A549 (cell line): ENCODE measurements around the gene FAM199X. TPM values are rescaled to one million over a fixed set of nuclear protein-coding genes. Genes with fewer than 3 reads are reported as not detected.
A peak's percentile ranks its signal among the peaks of the same experiment; 100 is the strongest.

ENCODE experiments used
- ATAC-seq, 2 experiments: fragments of 200-7000 bp in 1 of 2; fragments of >200 bp in 1 of 2; cut with Nextera tagmentation in 1 of 2; cut with Tn5 transposase in 1 of 2; 3 replicates each; pipeline versions ENCODE4 v1.8.0 to v1.9.1; 2018 to 2020; ENCODE audit warnings: mild to moderate bottlenecking in 1 of 2, moderate library complexity in 1 of 2
- CTCF ChIA-PET: fragments of 300-600 bp; sonication (Branson Sonifier 250); formaldehyde crosslinking; extraction: SDS; loops from one replicate; lab custom pipeline; 2021; ENCODE audit warnings: antibody characterized with exemption, inconsistent platforms; lab: Yijun Ruan, JAX
- POLR2A ChIA-PET: fragments of 350-600 bp; formaldehyde crosslinking; extraction: SDS; loops from one replicate; lab custom pipeline; 2021; ENCODE audit warnings: antibody characterized with exemption, inconsistent platforms; lab: Yijun Ruan, JAX
- DNase-seq, 2 experiments: peaks; one replicate each; pipeline versions ENCODE4 v3.0.0 to v3.0.0-alpha.2; 2011 to 2016; ENCODE audit warnings: low read depth in 1 of 2, low spot score in 1 of 2
- FAIRE-seq: peaks from 2 replicates; lab custom pipeline; 2011; peaks lifted over from hg19 to GRCh38; lab: Jason Lieb, UNC
- H3K27ac ChIP-seq, 2 experiments: fragments of >200 bp; sonication (Bioruptor Twin); formaldehyde crosslinking; 3 replicates each; pipeline ENCODE4 v1.5.1; 2016 to 2017
- H3K4me1 ChIP-seq: fragments of >200 bp; sonication (Bioruptor Twin); formaldehyde crosslinking; 3 replicates; pipeline ENCODE4 v1.6.1; 2016
- H3K4me2 ChIP-seq: fragments of >200 bp; sonication (Bioruptor Twin); formaldehyde crosslinking; 3 replicates; pipeline ENCODE4 v1.6.1; 2016
- H3K4me3 ChIP-seq: fragments of >200 bp; sonication (Bioruptor Twin); formaldehyde crosslinking; 3 replicates; pipeline ENCODE4 v1.5.1; 2016
- H3K9me3 ChIP-seq: fragments of >200 bp; sonication (Bioruptor Twin); formaldehyde crosslinking; 3 replicates; pipeline ENCODE4 v1.6.1; 2016
- CHD2 ChIP-seq: fragments of 150-350 bp; IDR thresholded peaks from 2 replicates; pipeline ENCODE4 v1.6.1; 2014; ENCODE audit warnings: low read length; ENCODE audit not compliant: partially characterized antibody
- EHF ChIP-seq: fragments of 250-450 bp; sonication (Bioruptor Pico); IDR thresholded peaks from 2 replicates; pipeline ENCODE4 v1.5.0; 2020; ENCODE audit warnings: mild to moderate bottlenecking
- EP300 ChIP-seq, 2 experiments: fragments of >200 bp; sonication (Bioruptor Twin); formaldehyde crosslinking; IDR thresholded peaks; 2 replicates in 1 of 2; 3 replicates in 1 of 2; pipeline ENCODE4 v1.6.1; 2016 to 2017
- FOXS1 ChIP-seq: fragments of 250-450 bp; sonication (Bioruptor Pico); IDR thresholded peaks from 2 replicates; pipeline ENCODE4 v1.5.0; 2020; ENCODE audit warnings: mild to moderate bottlenecking, moderate library complexity
- GATA3 ChIP-seq: IDR thresholded peaks from 2 replicates; pipeline ENCODE4 v1.6.1; 2012; ENCODE audit warnings: borderline replicate concordance
- HDAC2 ChIP-seq: fragments of 200-600 bp; sonication (generic); IDR thresholded peaks from 2 replicates; pipeline ENCODE4 v1.6.1; 2016
- HEYL ChIP-seq: fragments of 250-450 bp; sonication (Bioruptor Pico); IDR thresholded peaks from 2 replicates; pipeline ENCODE4 v1.8.0; 2021; ENCODE audit warnings: mild to moderate bottlenecking, moderate library complexity
- HOXA7 ChIP-seq: fragments of 250-450 bp; sonication (Bioruptor Pico); IDR thresholded peaks from 2 replicates; pipeline ENCODE4 v1.5.0; 2020; ENCODE audit warnings: mild to moderate bottlenecking, moderate library complexity
- JUNB ChIP-seq: fragments of >200 bp; sonication (Bioruptor Twin); formaldehyde crosslinking; IDR thresholded peaks from 2 replicates; pipeline ENCODE4 v1.6.1; 2016
- MAX ChIP-seq: IDR thresholded peaks from 2 replicates; pipeline ENCODE4 v1.6.1; 2012
- MYC ChIP-seq: IDR thresholded peaks from 2 replicates; pipeline ENCODE4 v1.6.1; 2012; ENCODE audit warnings: mild to moderate bottlenecking, inconsistent platforms, low read length, improper control_type of control experiment, borderline replicate concordance
- NFE2L2 ChIP-seq: fragments of 150-350 bp; conservative IDR thresholded peaks from 2 replicates; pipeline ENCODE4 v1.6.1; 2014; ENCODE audit warnings: low read length
- NPAS2 ChIP-seq: fragments of 250-450 bp; sonication (Bioruptor Pico); IDR thresholded peaks from 2 replicates; pipeline ENCODE4 v1.8.0; 2022; ENCODE audit warnings: mild to moderate bottlenecking, moderate library complexity, borderline replicate concordance
- PHF8 ChIP-seq: fragments of 200-600 bp; sonication (generic); IDR thresholded peaks from 2 replicates; pipeline ENCODE4 v1.6.1; 2016; ENCODE audit warnings: low read depth, mild to moderate bottlenecking, antibody characterized with exemption, moderate library complexity, borderline replicate concordance
- POLR2A ChIP-seq: IDR thresholded peaks from 2 replicates; pipeline ENCODE4 v1.6.1; 2012; ENCODE audit warnings: mild to moderate bottlenecking, low read length
- RAD21 ChIP-seq, 2 experiments: fragments of >200 bp in 1 of 2; sonication (Bioruptor Twin) in 1 of 2; formaldehyde crosslinking in 1 of 2; IDR thresholded peaks in 1 of 2; conservative IDR thresholded peaks in 1 of 2; 2 replicates in 1 of 2; 3 replicates in 1 of 2; pipeline ENCODE4 v1.6.1; 2012 to 2018; ENCODE audit warnings: inconsistent platforms in 1 of 2
- SMC3 ChIP-seq: fragments of >200 bp; sonication (Bioruptor Twin); formaldehyde crosslinking; IDR thresholded peaks from 3 replicates; pipeline ENCODE4 v1.6.1; 2018; ENCODE audit warnings: inconsistent platforms
- ZC3H11A ChIP-seq: fragments of 450-650 bp; IDR thresholded peaks from 2 replicates; pipeline ENCODE4 v1.6.1; 2014; ENCODE audit warnings: antibody characterized with exemption, mild to moderate bottlenecking
- WGBS: methylation state at CpG from one replicate; pipeline ENCODE4 v1.1.6; 2017; ENCODE audit errors: missing lambda C conversion rate; 5-methylcytosine and 5-hydroxymethylcytosine counted together
- polyA plus RNA-seq, 4 experiments: library from polyadenylated mRNA; depleted of rRNA in 3 of 4; stranded (reverse); fragments of >200 nt; fragmentation: RNase III in 1 of 4; extraction: RNeasy Plus Mini Kit Qiagen cat#74134 plus additional on column Dnase treatment in 1 of 4; gene quantifications; 2 replicates in 3 of 4; 3 replicates in 1 of 4; pipeline ENCODE4 v1.2.3, GENCODE V29; 2011 to 2017
- TF ChIP-seq, protein P1 (sequence below): fragments of >200 bp; sonication (Bioruptor Twin); formaldehyde crosslinking; IDR thresholded peaks from 3 replicates; pipeline ENCODE4 v1.5.1; 2016

The FAM199X gene
- polyA plus RNA-seq, 2 of the 4 experiments (the other 2 are of a cell fraction), result 20.1 to 26.4 TPM

GRCh38 chrX:104134583-104135261 is 31.5 kb upstream of the FAM199X start (continued):
- no peak for TF ChIP-seq HEYL (CRISPR knock-in tag)

GRCh38 chrX:104135677-104136076 is 30.6 kb upstream of the FAM199X start:
- 67% methylated on average over 1 of the region's 1 CpG for WGBS
- Histone ChIP-seq H3K27ac (no peak overlapping the region; a peak in 1 of 6 replicates), H3K9me3 (no peaks in the 10 kb centered on the region), H3K4me1 (no peaks in the 10 kb centered on the region), H3K4me3 (peak overlapping the region; percentile 50; the same call in 2 of the 3 replicates), H3K4me2 (peak overlapping the region; percentile 87)
- ChIA-PET CTCF (interaction anchor here (0.7 to 2.6 kb wide), 13 partner anchors 10 to 611 kb away, joined by 3 to 18 read pairs (median 4); partner anchors contain the start of genes FAM199X and ZCCHC18), POLR2A (no interaction called here)
- ATAC-seq (no peak), FAIRE-seq (no peak), DNase-seq (no peak)
- TF ChIP-seq NFE2L2, result no peak
- TF ChIP-seq PHF8, result no peak
- TF ChIP-seq POLR2A, result no peak
- TF ChIP-seq EP300 (IDR thresholded peaks at IDR 0.05), result no peak
- TF ChIP-seq ZC3H11A, result no peak
- TF ChIP-seq CHD2, result no peak
- no peak for TF ChIP-seq GATA3
- no peak for TF ChIP-seq HOXA7 (CRISPR knock-in tag)
- no peak for TF ChIP-seq JUNB
- TF ChIP-seq MYC, result no peak
- TF ChIP-seq FOXS1 (CRISPR knock-in tag), result no peak
- TF ChIP-seq MAX, result no peak
- TF ChIP-seq NPAS2 (CRISPR knock-in tag), result no peak

GRCh38 chrX:104136241-104137019 is 29.8 kb upstream of the FAM199X start:
- H3K4me1 ChIP-seq, result no peaks in the 10 kb centered on the region
- POLR2A ChIA-PET, result no interaction called here
- H3K9me3 ChIP-seq, result no peaks in the 10 kb centered on the region
- peak overlapping the region; percentile 50 for H3K4me3 ChIP-seq
- DNase-seq (peak; percentile 70 to 87), ATAC-seq (peak; percentile 99), FAIRE-seq (peak; percentile 97)
- CTCF ChIA-PET, result interaction anchor here (0.7 to 2.6 kb wide), 17 partner anchors 11 to 612 kb away, joined by 3 to 18 read pairs (median 3); partner anchors contain the start of genes FAM199X and ZCCHC18
- TF ChIP-seq EHF (CRISPR knock-in tag) (no peak), NFE2L2 (no peak), SMC3 (peak; percentile 62), HDAC2 (no peak), RAD21 (conservative IDR thresholded peaks at IDR 0.05 in 1 of 2, IDR thresholded peaks at IDR 0.05 in 1 of 2) (peak; percentile 62 to 66)
- TF ChIP-seq, protein P1, sequence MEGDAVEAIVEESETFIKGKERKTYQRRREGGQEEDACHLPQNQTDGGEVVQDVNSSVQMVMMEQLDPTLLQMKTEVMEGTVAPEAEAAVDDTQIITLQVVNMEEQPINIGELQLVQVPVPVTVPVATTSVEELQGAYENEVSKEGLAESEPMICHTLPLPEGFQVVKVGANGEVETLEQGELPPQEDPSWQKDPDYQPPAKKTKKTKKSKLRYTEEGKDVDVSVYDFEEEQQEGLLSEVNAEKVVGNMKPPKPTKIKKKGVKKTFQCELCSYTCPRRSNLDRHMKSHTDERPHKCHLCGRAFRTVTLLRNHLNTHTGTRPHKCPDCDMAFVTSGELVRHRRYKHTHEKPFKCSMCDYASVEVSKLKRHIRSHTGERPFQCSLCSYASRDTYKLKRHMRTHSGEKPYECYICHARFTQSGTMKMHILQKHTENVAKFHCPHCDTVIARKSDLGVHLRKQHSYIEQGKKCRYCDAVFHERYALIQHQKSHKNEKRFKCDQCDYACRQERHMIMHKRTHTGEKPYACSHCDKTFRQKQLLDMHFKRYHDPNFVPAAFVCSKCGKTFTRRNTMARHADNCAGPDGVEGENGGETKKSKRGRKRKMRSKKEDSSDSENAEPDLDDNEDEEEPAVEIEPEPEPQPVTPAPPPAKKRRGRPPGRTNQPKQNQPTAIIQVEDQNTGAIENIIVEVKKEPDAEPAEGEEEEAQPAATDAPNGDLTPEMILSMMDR, result peak; percentile 70
- peak overlapping the region; percentile 87 for H3K4me2 ChIP-seq
- WGBS, result 21% methylated on average over 10 of the region's 10 CpGs
- H3K27ac ChIP-seq, result peak overlapping the region; percentile 59 to 73; a peak in 4 of 6 replicates
